Naive thymus-derived CD4-positive, alpha-beta T cell (primary cell): ENCODE results near the gene GMPR. TPM values are rescaled to one million over a fixed set of nuclear protein-coding genes. Genes with fewer than 3 reads are reported as not detected.

Experiments used
- ATAC-seq: fragments of 150-1000 bp; cut with Tn5 transposase; 2 replicates; pipeline ENCODE4 v1.10.0; 2021; ENCODE audit warnings: mild to moderate bottlenecking, moderate library complexity
- CTCF ChIA-PET: fragments of 350-600 bp; sonication (Branson Sonifier 250); formaldehyde crosslinking; loops from one replicate; lab custom pipeline; 2021; ENCODE audit warnings: antibody characterized with exemption; lab: Charles Lee
- POLR2A ChIA-PET: fragments of 350-600 bp; sonication (Branson Sonifier 250); formaldehyde crosslinking; loops from one replicate; lab custom pipeline; 2021; ENCODE audit warnings: antibody characterized with exemption, inconsistent platforms; lab: Charles Lee
- DNase-seq, 9 donors: peaks; one replicate each; pipeline versions ENCODE4 v3.0.0 to v3.0.0-alpha.2; 2020 to 2022; ENCODE audit warnings: mixed read lengths in 1 of 9
- H3K27ac ChIP-seq: one replicate; pipeline ENCODE4 v1.7.0; 2013; ENCODE audit warnings: mild to moderate bottlenecking, low read depth, low read length, moderate library complexity
- H3K27me3 ChIP-seq, 2 donors: one replicate each; pipeline ENCODE4 v1.7.0; 2013; ENCODE audit warnings: low read length in 2 of 2, mild to moderate bottlenecking in 2 of 2, moderate library complexity in 2 of 2; ENCODE audit not compliant: control insufficient read depth in 2 of 2, insufficient read depth in 2 of 2
- H3K36me3 ChIP-seq, 3 experiments: 1 replicate in 2 of 3; 2 replicates in 1 of 3; pipeline ENCODE4 v1.7.0; 2013; ENCODE audit warnings: low read length in 3 of 3, mild to moderate bottlenecking in 3 of 3, moderate library complexity in 1 of 3; ENCODE audit not compliant: insufficient read depth in 3 of 3, control insufficient read depth in 2 of 3
- H3K4me1 ChIP-seq, 2 donors: one replicate each; pipeline ENCODE4 v1.7.0; 2013; ENCODE audit warnings: low read length in 2 of 2, mild to moderate bottlenecking in 2 of 2, moderate library complexity in 1 of 2; ENCODE audit not compliant: control insufficient read depth in 2 of 2, insufficient read depth in 2 of 2
- H3K4me3 ChIP-seq: 2 replicates; pipeline ENCODE4 v1.7.0; 2013; ENCODE audit warnings: mild to moderate bottlenecking, low read length
- H3K9me3 ChIP-seq, 3 experiments: 1 replicate in 2 of 3; 2 replicates in 1 of 3; pipeline ENCODE4 v1.7.0; 2013; ENCODE audit warnings: low read length in 3 of 3; ENCODE audit not compliant: control insufficient read depth in 2 of 3
- H3K27ac Mint-ChIP-seq, 9 donors: one replicate each; pipeline ENCODE4 v1.8.0; 2020 to 2022; ENCODE audit warnings: mixed read lengths in 9 of 9, mild to moderate bottlenecking in 8 of 9, moderate library complexity in 5 of 9, inconsistent platforms in 2 of 9
- H3K27me3 Mint-ChIP-seq, 5 donors: one replicate each; pipeline ENCODE4 v1.8.0; 2021 to 2022; ENCODE audit warnings: mixed read lengths in 5 of 5, mild to moderate bottlenecking in 1 of 5
- H3K36me3 Mint-ChIP-seq, 5 donors: one replicate each; pipeline ENCODE4 v1.8.0; 2020 to 2022; ENCODE audit warnings: mixed read lengths in 5 of 5, mild to moderate bottlenecking in 3 of 5, inconsistent platforms in 1 of 5
- H3K4me1 Mint-ChIP-seq, 7 donors: one replicate each; pipeline ENCODE4 v1.8.0; 2020 to 2022; ENCODE audit warnings: mixed read lengths in 7 of 7, mild to moderate bottlenecking in 3 of 7, inconsistent platforms in 1 of 7
- H3K4me3 Mint-ChIP-seq, 10 donors: one replicate each; pipeline ENCODE4 v1.8.0; 2020 to 2022; ENCODE audit warnings: mild to moderate bottlenecking in 10 of 10, mixed read lengths in 10 of 10, moderate library complexity in 6 of 10, inconsistent platforms in 2 of 10
- H3K9me3 Mint-ChIP-seq, 11 donors: one replicate each; pipeline ENCODE4 v1.8.0; 2020 to 2022; ENCODE audit warnings: mixed read lengths in 11 of 11, mild to moderate bottlenecking in 4 of 11, inconsistent platforms in 1 of 11, moderate library complexity in 1 of 11
- intact Hi-C, 2 donors: fragments of 100-400 bp; cut with micrococcal nuclease; formaldehyde crosslinking; loops; one replicate each; pipeline ENCODE4 v1.15.1; 2023
- polyA plus RNA-seq, 2 donors: library from polyadenylated mRNA; unstranded; fragments of 300-500 nt; fragmentation: Illumina TruSeq; gene quantifications; one replicate each; pipeline ENCODE4 v1.2.3, GENCODE V29; 2021
- total RNA-seq, 6 experiments: library from RNA in 5 of 6; stranded (reverse) in 5 of 6; gene quantifications; 1 replicate in 5 of 6; 2 replicates in 1 of 6; pipeline ENCODE4 v1.2.3 and lab custom pipeline; 2021 to 2026

Gene GMPR
- total and polyA plus RNA-seq, 7 experiments from 2014 or later, result 0.60 to 2.1 (median 0.93) TPM; not detected in 2

GRCh38 chr6:16344756-16345155, 106.4 kb downstream of the GMPR start:
- Histone ChIP-seq H3K36me3 (no peaks in the 10 kb centered on the region), H3K9me3 (no peaks in the 10 kb centered on the region), H3K4me3 (no peak overlapping the region), H3K27ac (no peak overlapping the region), H3K27me3 (no peaks in the 10 kb centered on the region), H3K4me1 (no peaks in the 10 kb centered on the region)
- peaks cover 0 to 7% (median 4%) of the 10 kb centered on the region in 5 donors for H3K36me3 Mint-ChIP-seq
- intact Hi-C loops, result no loop called here
- no peak for ATAC-seq
- no peak overlapping the region for H3K4me3 Mint-ChIP-seq
- no peak for DNase-seq
- ChIA-PET POLR2A (no interaction called here), CTCF (no interaction called here)
- no peak overlapping the region for H3K27ac Mint-ChIP-seq
- no peaks in the 10 kb centered on the region for H3K27me3 Mint-ChIP-seq
- no peaks in the 10 kb centered on the region for H3K9me3 Mint-ChIP-seq
- peaks cover 0 to 6% (median 0%) of the 10 kb centered on the region in 7 donors for H3K4me1 Mint-ChIP-seq

Other genes starting within 250 kb of the GMPR start
- gene MYLIP, start 109.5 kb upstream of the GMPR start, total RNA-seq, result 100 to 1,000 TPM in 2 of 5 experiments, 10 to 100 TPM in 3; 17.8 to 215 (median 23.0) TPM
- 10 to 100 TPM; 70.1 to 75.8 TPM for gene MYLIP, start 109.5 kb upstream of the GMPR start, polyA plus RNA-seq